H1 (cell line): ENCODE results near the gene VSIG10. TPM values are rescaled to one million over a fixed set of nuclear protein-coding genes. Genes with fewer than 3 reads are reported as not detected.

Experiments used
- CTCF ChIA-PET: fragments of 300-600 bp; sonication (Branson Sonifier 250); formaldehyde crosslinking; loops from one replicate; lab custom pipeline; 2021; ENCODE audit not compliant: partially characterized antibody; lab: Charles Lee
- POLR2A ChIA-PET: fragments of 300-600 bp; sonication (Branson Sonifier 250); formaldehyde crosslinking; loops from one replicate; lab custom pipeline; 2021; ENCODE audit warnings: inconsistent platforms; ENCODE audit not compliant: partially characterized antibody; lab: Charles Lee
- DNase-seq, 2 experiments: peaks; one replicate each; pipeline versions ENCODE4 v3.0.0 to v3.0.0-alpha.2; 2010 to 2022; ENCODE audit warnings: low spot score in 2 of 2, low read depth in 1 of 2, mixed read lengths in 1 of 2
- FAIRE-seq: peaks from 2 replicates; lab custom pipeline; 2011; peaks lifted over from hg19 to GRCh38; lab: Jason Lieb, UNC
- H2AFZ ChIP-seq: 2 replicates; pipeline ENCODE4 v1.8.1; 2012; ENCODE audit warnings: low read length, inconsistent platforms
- H2AK5ac ChIP-seq: 2 replicates; pipeline ENCODE4 v1.6.1; 2013; ENCODE audit warnings: low read depth, low read length
- H2BK120ac ChIP-seq: replicated peaks from 2 replicates; pipeline ENCODE3; 2013; ENCODE audit warnings: low read depth, low read length, inconsistent platforms
- H2BK12ac ChIP-seq: 2 replicates; pipeline ENCODE4 v1.6.1; 2013; ENCODE audit warnings: low read depth, low read length
- H2BK15ac ChIP-seq: 2 replicates; pipeline ENCODE4 v1.6.1; 2013; ENCODE audit warnings: low read length
- H2BK20ac ChIP-seq: 2 replicates; pipeline ENCODE4 v1.6.1; 2013; ENCODE audit warnings: low read length
- H2BK5ac ChIP-seq: 2 replicates; pipeline ENCODE4 v1.6.1; 2013; ENCODE audit warnings: low read depth, low read length
- H3K14ac ChIP-seq: 2 replicates; pipeline ENCODE4 v1.6.1; 2013; ENCODE audit warnings: inconsistent platforms; ENCODE audit not compliant: insufficient read length
- H3K18ac ChIP-seq: 2 replicates; pipeline ENCODE4 v1.6.1; 2013; ENCODE audit warnings: low read length; ENCODE audit errors: extremely low read depth
- H3K23ac ChIP-seq: 2 replicates; pipeline ENCODE4 v1.6.1; 2013; ENCODE audit warnings: inconsistent platforms; ENCODE audit not compliant: insufficient read length
- H3K23me2 ChIP-seq: 2 replicates; pipeline ENCODE4 v1.6.1; 2013; ENCODE audit warnings: low read depth, low read length
- H3K27ac ChIP-seq: 2 replicates; pipeline ENCODE4 v1.6.1; 2011; ENCODE audit warnings: low read depth, low read length, inconsistent platforms
- H3K27me3 ChIP-seq, 4 experiments: replicated peaks in 1 of 4; 1 replicate in 1 of 4; 2 replicates in 3 of 4; pipeline versions ENCODE4 v1.6.1 to v1.8.1; 2011 to 2013; ENCODE audit warnings: low read length in 3 of 4, mild to moderate bottlenecking in 3 of 4, inconsistent platforms in 2 of 4, mixed read lengths in 2 of 4, moderate library complexity in 1 of 4; ENCODE audit not compliant: control insufficient read depth in 3 of 4, insufficient read depth in 3 of 4; ENCODE audit errors: extremely low read depth in 1 of 4
- H3K36me3 ChIP-seq, 4 experiments: 2 replicates each; pipeline versions ENCODE4 v1.6.1 to v1.8.1; 2011 to 2013; ENCODE audit warnings: mild to moderate bottlenecking in 4 of 4, low read length in 3 of 4, moderate library complexity in 2 of 4, control low read depth in 1 of 4, inconsistent platforms in 1 of 4; ENCODE audit not compliant: insufficient read depth in 4 of 4, control insufficient read depth in 2 of 4
- H3K4ac ChIP-seq: replicated peaks from 2 replicates; pipeline ENCODE3; 2013; ENCODE audit warnings: low read length, low read depth, mixed read lengths, inconsistent platforms; ENCODE audit not compliant: insufficient read length
- H3K4me1 ChIP-seq, 4 experiments: replicated peaks in 1 of 4; 1 replicate in 1 of 4; 2 replicates in 3 of 4; pipeline versions ENCODE4 v1.6.1 to v1.8.1; 2011 to 2013; ENCODE audit warnings: low read length in 3 of 4, inconsistent platforms in 2 of 4, mixed read lengths in 1 of 4; ENCODE audit not compliant: insufficient read depth in 4 of 4, control insufficient read depth in 3 of 4
- H3K4me2 ChIP-seq, 2 experiments: 2 replicates each; pipeline versions ENCODE4 v1.6.1 to v1.8.1; 2011 to 2013; ENCODE audit warnings: low read depth in 2 of 2, low read length in 2 of 2, control low read depth in 1 of 2, inconsistent platforms in 1 of 2, mild to moderate bottlenecking in 1 of 2; ENCODE audit not compliant: insufficient read depth in 1 of 2
- H3K4me3 ChIP-seq, 4 experiments: fragments of 200-600, 300-600 bp in 1 of 4; sonication (generic), shearing (Covaris generic), sonication (Bioruptor Twin) in 1 of 4; 2 replicates each; pipeline versions ENCODE4 v1.5.1 to v1.8.1; 2011 to 2016; ENCODE audit warnings: low read length in 4 of 4, low read depth in 3 of 4, control low read depth in 2 of 4, inconsistent platforms in 2 of 4, mild to moderate bottlenecking in 2 of 4, mixed read lengths in 1 of 4, moderate library complexity in 1 of 4; ENCODE audit not compliant: insufficient read depth in 2 of 4; ENCODE audit errors: extremely low read depth in 1 of 4
- H3K56ac ChIP-seq: replicated peaks from 2 replicates; pipeline ENCODE3; 2013; ENCODE audit warnings: low read depth, mild to moderate bottlenecking, mixed read lengths, low read length, inconsistent platforms; ENCODE audit not compliant: insufficient read length
- H3K79me1 ChIP-seq: 2 replicates; pipeline ENCODE4 v1.6.1; 2013; ENCODE audit warnings: low read depth, low read length, control low read depth
- H3K79me2 ChIP-seq, 2 experiments: 2 replicates each; pipeline versions ENCODE4 v1.6.1 to v1.8.1; 2012 to 2013; ENCODE audit warnings: low read length in 2 of 2, mild to moderate bottlenecking in 2 of 2, inconsistent platforms in 1 of 2; ENCODE audit not compliant: insufficient read depth in 2 of 2, control insufficient read depth in 1 of 2
- H3K9ac ChIP-seq, 4 experiments: replicated peaks in 1 of 4; 1 replicate in 1 of 4; 2 replicates in 3 of 4; pipeline versions ENCODE4 v1.6.1 to v1.8.1; 2011 to 2013; ENCODE audit warnings: low read depth in 3 of 4, low read length in 3 of 4, control low read depth in 2 of 4, mild to moderate bottlenecking in 2 of 4, moderate library complexity in 2 of 4, inconsistent platforms in 1 of 4; ENCODE audit errors: extremely low read depth in 1 of 4
- H3K9me3 ChIP-seq, 2 experiments: 2 replicates each; pipeline versions ENCODE4 v1.6.1 to v1.8.1; 2012 to 2013; ENCODE audit warnings: mild to moderate bottlenecking in 2 of 2, moderate library complexity in 2 of 2, control low read depth in 1 of 2, inconsistent platforms in 1 of 2, low read depth in 1 of 2, low read length in 1 of 2, mixed read lengths in 1 of 2; ENCODE audit not compliant: insufficient read depth in 2 of 2
- H4K20me1 ChIP-seq, 2 experiments: replicated peaks in 1 of 2; 2 replicates each; pipeline versions ENCODE3 to v1.8.1; 2011 to 2013; ENCODE audit warnings: inconsistent platforms in 2 of 2, low read length in 2 of 2, mild to moderate bottlenecking in 1 of 2; ENCODE audit not compliant: insufficient read depth in 2 of 2, control insufficient read depth in 1 of 2
- H4K5ac ChIP-seq: 2 replicates; pipeline ENCODE4 v1.6.1; 2013; ENCODE audit warnings: low read length, low read depth, mixed read lengths, inconsistent platforms; ENCODE audit not compliant: insufficient read length
- H4K8ac ChIP-seq: 2 replicates; pipeline ENCODE4 v1.8.0; 2013; ENCODE audit warnings: mild to moderate bottlenecking, moderate library complexity, low read length, inconsistent platforms; ENCODE audit not compliant: insufficient read depth; ENCODE audit errors: extremely low read depth
- H4K91ac ChIP-seq: replicated peaks from 2 replicates; pipeline ENCODE3; 2013; ENCODE audit warnings: low read length, mixed read lengths, inconsistent platforms; ENCODE audit not compliant: insufficient read length
- ATF3 ChIP-seq: IDR thresholded peaks from 2 replicates; pipeline ENCODE4 v1.6.1; 2011; ENCODE audit warnings: low read depth, mild to moderate bottlenecking, low read length; ENCODE audit not compliant: insufficient read depth
- NANOG ChIP-seq: IDR thresholded peaks from 2 replicates; pipeline ENCODE4 v1.6.1; 2011; ENCODE audit warnings: low read length, low read depth, mild to moderate bottlenecking, inconsistent platforms; ENCODE audit not compliant: insufficient read depth, poor library complexity, severe bottlenecking
- POLR2A ChIP-seq, 2 experiments: IDR thresholded peaks; 1 replicate in 1 of 2; 2 replicates in 1 of 2; pipeline ENCODE4 v1.6.1; 2011; ENCODE audit warnings: low read depth in 2 of 2, low read length in 2 of 2, mild to moderate bottlenecking in 2 of 2; ENCODE audit errors: control extremely low read depth in 1 of 2
- SIRT6 ChIP-seq: IDR thresholded peaks from one replicate; pipeline ENCODE4 v1.7.1; 2012; ENCODE audit warnings: low read length, inconsistent platforms
- TAF1 ChIP-seq: IDR thresholded peaks from 2 replicates; pipeline ENCODE4 v1.6.1; 2011; ENCODE audit warnings: mild to moderate bottlenecking, low read depth, low read length
- TCF12 ChIP-seq: IDR thresholded peaks from 2 replicates; pipeline ENCODE4 v1.6.1; 2011; ENCODE audit warnings: low read depth, mild to moderate bottlenecking, low read length
- WGBS, 2 experiments: shearing (Covaris generic) in 1 of 2; methylation state at CpG; one replicate each; pipeline versions ENCODE4 v1.1.6 to v1.1.7; 2013 to 2015; ENCODE audit warnings: low lambda C conversion rate in 2 of 2, mixed read lengths in 2 of 2, inconsistent platforms in 1 of 2, low coverage in 1 of 2, missing lambda C conversion rate in 1 of 2; ENCODE audit not compliant: insufficient replicate concordance in 2 of 2, insufficient coverage in 1 of 2, insufficient read length in 1 of 2; ENCODE audit errors: extremely low coverage in 1 of 2, missing lambda C conversion rate in 1 of 2; 5-methylcytosine and 5-hydroxymethylcytosine counted together
- polyA plus RNA-seq, 7 experiments: library from polyadenylated mRNA; depleted of rRNA in 3 of 7; stranded (reverse) in 5 of 7; unstranded in 2 of 7; fragments of >200 nt in 5 of 7; fragments of 200-250 nt in 2 of 7; gene quantifications; 1 replicate in 5 of 7; 2 replicates in 1 of 7; 4 replicates in 1 of 7; pipeline versions ENCODE4 v1.2.1 to v1.2.3, GENCODE V29; 2011 to 2013; ENCODE audit warnings: missing spikeins in 2 of 7, mixed read lengths in 2 of 7
- total RNA-seq: library from RNA; stranded (reverse); fragmentation: NEBNext Ultra II Directional; extraction: Animal tissue kit (Norgen Biotek cat#: 25700); gene quantifications from 2 replicates; pipeline ENCODE4 v1.2.1, GENCODE V29; 2021

Gene VSIG10
- total and polyA plus RNA-seq, 2 of the 8 experiments (the other 6 are each of a cell fraction or from before 2014, with no cell fraction given): 34.4 to 93.6 TPM

- H2BK20ac ChIP-seq: no peak overlapping the region
- 82% methylated on average over 7 of the region's 7 CpGs; no CpG with 5 or more reads in 1 of the 2 experiments for WGBS, 2 experiments
- ChIA-PET CTCF (interaction anchor here (0.6 to 2.5 kb wide), 5 partner anchors 11 to 266 kb away, joined by 3 to 9 read pairs (median 5); partner anchors contain the start of gene SUDS3), POLR2A (interaction anchor here (0.6 to 9.3 kb wide), 4 partner anchors 10 to 1966 kb away, joined by 3 to 83 read pairs (median 6); partner anchors contain the start of genes PEBP1 and RAB35)
- no peak for FAIRE-seq
- no peak overlapping the region for H2BK12ac ChIP-seq
- no peak overlapping the region for H3K9ac ChIP-seq
- no peak overlapping the region for H4K8ac ChIP-seq
- no peak for DNase-seq
- no peaks in the 10 kb centered on the region for H3K9me3 ChIP-seq
- no peak overlapping the region for H3K14ac ChIP-seq
- no peak overlapping the region for H3K4me3 ChIP-seq
- no peak overlapping the region for H3K4ac ChIP-seq
- H2BK120ac ChIP-seq: no peak overlapping the region
- no peak overlapping the region for H3K23ac ChIP-seq
- H3K27ac ChIP-seq: no peak overlapping the region
- TF ChIP-seq TAF1: no peak
- TF ChIP-seq TCF12: no peak
- TF ChIP-seq ATF3: no peak
- no peak for TF ChIP-seq SIRT6
- no peak for TF ChIP-seq NANOG
- no peak for TF ChIP-seq POLR2A (IDR thresholded peaks at IDR 0.05; ENCODE audit: control extremely low read depth in 1 of 2, low read depth in 2 of 2, low read length in 2 of 2)
- H3K4me1 ChIP-seq: no peaks in the 10 kb centered on the region
- H3K36me3 ChIP-seq: peaks cover 4 to 28% (median 8%) of the 10 kb centered on the region in 4 experiments; a peak in 7 of 8 replicates
- H3K4me2 ChIP-seq: no peak overlapping the region
- H4K20me1 ChIP-seq: peaks cover 0 to 2% of the 10 kb centered on the region in 2 experiments
- H2AK5ac ChIP-seq: no peak overlapping the region
- no peaks in the 10 kb centered on the region for H3K27me3 ChIP-seq
- H3K18ac ChIP-seq: no peak overlapping the region
- H2BK15ac ChIP-seq: no peak overlapping the region
- no peak overlapping the region for H2AFZ ChIP-seq
- H4K5ac ChIP-seq: no peak overlapping the region
- H3K79me1 ChIP-seq: no peaks in the 10 kb centered on the region
- no peaks in the 10 kb centered on the region for H3K79me2 ChIP-seq
- no peak overlapping the region for H2BK5ac ChIP-seq
- no peak overlapping the region for H3K56ac ChIP-seq
- H3K23me2 ChIP-seq: no peaks in the 10 kb centered on the region
- H4K91ac ChIP-seq: no peak overlapping the region
Measured at GRCh38 chr12:118150625-118151024, 46.8 kb upstream of the VSIG10 start.
